GM21576 (cell line): Measurements from ENCODE around the gene UNC45A.

Source experiments
- ATAC-seq: cut with Tn5 transposase; IDR thresholded peaks from one replicate; pipeline ENCODE4 v1.9.1; 2021; ENCODE audit warnings: mild to moderate bottlenecking, moderate library complexity; ENCODE audit not compliant: unreplicated experiment

The UNC45A gene

GRCh38 chr15:90994417-90995311 lies 59.6 kb downstream of the UNC45A start, which contains the start of gene PRC1:
Gene PRC1, minus strand, starts transcription at chr15:90994535. Its CDS starts 118 bp downstream, at chr15:90994417.
- ATAC-seq, result peak; percentile 93

GRCh38 chr15:90998737-90999136 lies 63.7 kb downstream of the UNC45A start:
- ATAC-seq, result no peak

- ATAC-seq, result no peak
These were observed 66.1 kb downstream of the UNC45A start for GRCh38 chr15:91001209-91001608.
